Activated CD8-positive, alpha-beta memory T cell treated with anti-CD3 and anti-CD28 coated beads for 48 hours (primary cell): ENCODE data around the gene MROH2A.

Experiments used
- DNase-seq, 3 experiments: peaks; one replicate each; pipeline ENCODE4 v3.0.0-alpha.2; 2020; ENCODE audit warnings: low read depth in 2 of 3, low spot score in 2 of 3

MROH2A gene

DNA sequence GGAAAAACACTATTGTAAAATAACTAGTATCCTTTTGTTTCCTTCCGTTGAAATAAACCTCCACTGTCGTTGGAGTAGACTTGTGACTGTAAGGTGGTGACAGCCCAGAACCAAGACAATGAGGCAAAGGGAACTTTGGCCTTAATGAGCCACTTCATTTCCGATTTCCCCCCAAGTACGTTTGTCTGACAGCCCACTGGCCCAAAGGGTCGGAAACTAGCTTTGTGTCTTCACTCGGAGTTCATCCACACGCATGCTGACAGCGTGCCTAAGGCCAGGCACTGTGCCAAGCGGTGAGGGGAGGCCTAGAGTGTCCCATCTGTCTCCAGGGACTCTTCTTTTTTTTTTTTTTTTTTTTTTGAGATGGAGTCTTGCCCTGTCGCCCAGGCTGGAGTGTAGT, 55.2 kb downstream of the MROH2A start:
- no peak for DNase-seq

DNA sequence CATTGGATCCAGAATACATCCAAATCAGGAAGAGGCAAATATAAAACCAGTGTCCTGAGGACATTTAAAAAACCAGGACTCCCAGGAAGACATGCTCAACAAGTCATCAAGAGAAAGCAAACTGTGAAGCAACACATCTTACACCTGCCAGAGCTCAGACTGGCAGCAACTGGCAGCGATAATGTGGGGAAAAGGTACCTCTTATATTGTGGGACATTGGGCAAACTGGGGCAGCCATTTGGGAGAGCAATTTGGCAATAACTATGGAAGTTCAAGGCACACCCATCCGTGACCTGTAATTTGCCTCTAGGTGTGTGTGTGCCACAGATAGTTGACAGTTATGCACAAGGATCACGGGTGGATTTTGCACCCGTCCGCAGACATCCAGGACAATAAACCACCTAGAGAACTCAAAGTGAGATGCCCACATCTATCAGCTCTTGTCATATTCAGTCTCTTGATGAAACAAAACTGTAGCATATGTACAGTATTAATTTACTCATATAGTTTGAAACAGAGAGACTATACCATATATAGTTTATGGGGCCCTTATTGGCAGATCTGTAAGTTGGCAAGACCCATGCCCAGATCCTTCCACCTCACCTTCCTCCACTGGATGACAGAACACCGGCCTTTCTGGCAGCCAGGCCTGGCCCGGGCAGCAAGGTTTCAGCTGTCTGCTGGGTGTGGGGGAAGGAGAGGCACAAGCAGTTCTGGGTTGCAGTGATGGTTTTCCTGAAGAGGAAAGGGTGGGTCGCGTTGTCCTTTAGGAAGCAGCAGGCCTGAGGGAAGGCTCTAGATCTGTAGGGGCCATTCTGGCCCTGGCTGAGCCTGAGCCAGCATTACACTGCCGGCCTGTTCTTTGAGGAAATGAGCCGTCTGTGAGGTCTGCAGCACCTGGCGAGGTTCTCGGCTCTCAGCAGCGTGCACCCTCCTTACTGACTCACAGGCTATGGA, 57.4 kb downstream of the MROH2A start:
- no peak for DNase-seq

DNA sequence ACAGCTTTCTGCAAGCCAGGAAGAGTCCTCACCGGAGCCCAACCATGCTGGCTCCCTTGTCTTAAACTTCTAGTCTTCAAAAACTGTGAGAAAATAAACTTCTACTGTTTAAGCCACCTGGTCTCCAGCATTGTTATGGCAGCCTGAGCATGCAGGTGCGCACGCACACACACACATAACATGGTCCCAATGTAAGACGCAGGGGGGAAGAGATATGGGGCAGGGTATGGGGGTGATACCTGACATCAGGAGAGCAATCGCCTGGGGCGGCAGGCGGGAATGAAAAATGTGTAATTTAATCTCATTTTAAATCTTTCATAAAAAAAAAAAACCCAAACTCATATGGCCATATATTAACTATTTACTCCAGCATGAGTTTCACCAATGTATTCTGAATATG, 58.2 kb downstream of the MROH2A start:
- DNase-seq: no peak

DNA sequence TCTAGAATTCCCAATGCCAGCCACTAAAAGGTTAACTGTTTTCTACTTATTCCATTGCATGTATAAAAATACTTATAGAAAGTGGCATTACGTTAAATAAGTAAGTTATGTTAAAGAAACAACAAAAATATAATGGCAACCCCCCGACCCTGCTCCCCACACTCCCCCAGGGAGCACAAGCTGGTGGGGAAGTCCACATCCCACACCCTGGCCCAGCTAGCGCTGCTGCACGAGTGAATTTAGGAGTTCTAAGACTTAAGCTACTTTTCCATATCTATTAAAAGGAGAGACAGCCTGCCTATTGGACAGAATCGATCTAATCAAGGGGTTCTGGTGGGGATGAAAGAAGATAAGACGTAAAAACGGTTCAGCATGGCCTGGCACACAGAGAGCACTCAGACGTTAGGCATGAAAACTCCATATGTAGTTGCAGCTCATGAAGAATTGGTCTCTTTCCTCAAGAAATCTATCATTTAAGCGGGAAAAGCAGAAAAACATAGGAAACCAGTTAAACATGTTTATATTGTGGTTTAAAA, 59.6 kb downstream of the MROH2A start:
- DNase-seq: no peak

DNA sequence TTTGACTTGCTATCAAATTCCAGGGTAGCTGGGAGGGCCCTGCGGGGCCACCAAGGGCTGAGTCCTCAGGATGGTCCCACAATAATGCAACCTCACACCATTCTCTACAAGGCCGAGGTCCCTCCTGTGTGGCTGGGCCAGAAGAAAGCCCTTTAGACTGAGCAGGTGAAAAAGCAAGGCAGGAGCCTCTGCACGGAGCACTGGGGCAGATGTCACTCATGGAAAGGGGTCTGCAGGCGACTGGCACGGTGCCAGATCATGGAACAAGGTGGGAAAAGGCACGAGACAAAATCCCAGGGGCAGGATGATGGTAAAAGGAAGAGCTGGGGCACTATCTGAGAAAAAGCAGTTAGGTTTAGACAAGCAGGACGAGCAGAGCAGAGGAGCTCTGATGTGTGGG, 60.1 kb downstream of the MROH2A start:
- DNase-seq: no peak

DNA sequence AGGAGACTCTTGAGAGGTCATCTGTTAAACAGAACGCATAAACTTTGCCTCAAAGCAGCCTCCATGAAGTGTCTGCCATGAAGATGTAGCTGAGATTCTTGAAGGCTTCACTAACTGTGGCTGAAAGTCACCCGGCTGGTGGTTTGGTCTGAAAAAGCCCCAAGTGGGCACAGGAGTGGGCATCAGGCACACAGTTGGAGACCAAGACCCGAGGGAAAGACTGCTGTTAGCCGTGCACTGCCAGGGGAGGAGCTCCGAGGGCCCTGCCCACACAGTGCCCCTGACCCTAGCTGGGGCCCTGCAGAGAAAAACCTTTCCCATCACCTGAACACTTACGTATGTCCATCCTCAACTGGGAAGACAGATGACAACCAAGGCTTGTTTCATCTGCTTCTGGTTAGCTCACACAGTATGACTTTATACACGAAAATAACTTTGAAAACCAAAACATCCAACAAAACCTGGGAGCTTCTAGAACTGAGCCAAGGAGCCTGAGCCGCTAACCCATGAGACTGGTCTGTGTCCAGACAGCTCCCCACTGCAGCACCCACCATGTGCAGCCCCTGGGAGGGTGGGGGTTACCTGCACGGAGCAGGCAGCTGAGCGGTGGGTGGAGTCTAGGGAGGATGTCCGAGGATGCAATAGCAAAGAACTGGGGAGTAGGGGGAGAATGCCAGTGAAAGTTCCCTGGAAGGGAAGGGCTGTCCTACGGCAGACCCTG, 60.8 kb downstream of the MROH2A start:
- no peak for DNase-seq

DNA sequence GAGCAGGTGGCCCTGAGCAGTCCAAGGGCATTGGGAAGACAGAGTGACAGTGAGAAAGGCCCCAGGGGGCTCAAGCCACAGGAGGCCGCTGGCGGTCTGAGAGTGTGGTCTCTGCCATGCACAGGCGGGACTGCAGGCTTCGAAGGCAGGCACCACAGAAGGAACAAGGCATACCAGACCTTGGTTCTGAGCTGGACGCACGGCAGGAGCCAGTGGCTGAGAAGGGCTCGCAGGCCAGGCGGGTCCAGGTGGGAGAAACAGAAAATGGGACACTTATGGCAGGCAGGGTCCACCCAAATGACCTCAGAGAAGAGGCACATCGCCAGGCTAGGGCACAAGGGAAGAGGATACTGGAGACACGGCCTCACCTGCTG, 61.3 kb downstream of the MROH2A start:
- DNase-seq: no peak

DNA sequence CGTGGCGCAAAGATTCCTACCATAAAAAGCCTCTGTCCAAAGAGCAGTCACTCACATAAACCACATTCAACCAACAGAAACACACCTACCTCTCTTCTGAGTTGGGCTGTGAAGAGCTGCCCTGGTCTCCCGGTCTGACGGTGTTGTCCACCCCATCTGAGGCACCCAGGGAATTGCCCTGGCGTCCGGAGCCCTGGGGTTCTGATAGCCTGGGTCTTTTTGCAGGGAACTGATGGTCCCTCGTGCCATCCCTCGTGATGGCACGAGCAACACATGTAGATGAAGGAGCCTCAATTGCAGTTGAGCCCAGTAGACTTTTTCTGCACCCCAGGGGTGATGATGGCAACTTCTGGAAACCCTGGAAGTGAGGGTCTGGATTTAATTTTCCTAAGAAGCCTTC, 62.4 kb downstream of the MROH2A start:
- no peak for DNase-seq

DNA sequence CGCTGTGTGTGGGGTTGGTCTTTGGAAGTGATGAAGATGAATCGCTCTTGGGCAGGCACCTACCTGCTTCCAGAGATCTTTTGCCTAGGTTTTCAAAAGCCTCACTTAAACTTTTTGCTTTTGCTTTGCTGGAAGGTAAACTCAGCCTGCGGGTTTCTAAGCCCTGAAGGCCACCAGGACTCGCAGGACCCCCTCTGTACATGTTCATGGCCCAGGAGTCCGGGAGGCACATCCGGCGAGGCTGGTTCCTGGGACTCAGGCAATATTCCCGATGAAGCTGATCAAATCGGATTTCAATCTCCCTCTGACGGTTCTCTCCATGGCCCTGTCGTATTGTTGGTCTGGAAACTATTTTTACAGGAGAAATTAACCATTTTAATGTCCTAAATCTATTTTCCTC, 63.1 kb downstream of the MROH2A start:
- DNase-seq: no peak

DNA sequence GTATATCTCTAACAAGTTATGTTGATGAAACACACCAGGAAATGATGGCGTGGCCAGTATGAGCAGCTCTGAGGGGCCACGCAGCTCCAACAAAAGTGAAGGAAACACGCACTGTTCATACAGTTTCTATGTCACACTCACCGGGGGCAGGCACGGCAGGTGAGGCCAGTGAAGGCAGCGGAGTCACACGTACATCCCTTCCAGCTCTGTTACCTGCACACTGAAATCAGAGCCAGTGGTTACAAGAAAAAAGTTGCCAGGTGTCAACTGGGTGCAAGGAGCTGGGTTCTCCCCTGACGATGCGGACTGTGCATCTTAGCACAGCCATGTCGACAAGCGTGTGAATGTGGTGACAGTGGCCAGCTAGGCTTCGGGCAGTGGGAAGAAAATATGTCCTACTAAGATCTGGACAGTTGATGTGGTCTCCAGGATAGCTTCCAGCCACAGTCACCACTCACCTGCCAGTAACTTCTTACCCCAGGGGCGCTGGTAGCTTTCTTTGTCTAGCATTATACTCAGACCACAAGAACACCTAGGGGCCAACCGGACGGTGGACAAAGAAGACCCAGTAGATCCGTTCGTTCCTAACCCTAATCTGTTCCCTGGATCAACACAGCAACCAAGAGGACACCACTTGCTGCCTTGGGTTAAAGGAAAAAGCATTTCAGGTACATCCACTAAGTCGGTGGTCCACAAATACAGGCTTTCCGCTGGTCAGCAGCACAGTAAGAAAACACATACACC, 66.1 kb downstream of the MROH2A start:
- DNase-seq: no peak

DNA sequence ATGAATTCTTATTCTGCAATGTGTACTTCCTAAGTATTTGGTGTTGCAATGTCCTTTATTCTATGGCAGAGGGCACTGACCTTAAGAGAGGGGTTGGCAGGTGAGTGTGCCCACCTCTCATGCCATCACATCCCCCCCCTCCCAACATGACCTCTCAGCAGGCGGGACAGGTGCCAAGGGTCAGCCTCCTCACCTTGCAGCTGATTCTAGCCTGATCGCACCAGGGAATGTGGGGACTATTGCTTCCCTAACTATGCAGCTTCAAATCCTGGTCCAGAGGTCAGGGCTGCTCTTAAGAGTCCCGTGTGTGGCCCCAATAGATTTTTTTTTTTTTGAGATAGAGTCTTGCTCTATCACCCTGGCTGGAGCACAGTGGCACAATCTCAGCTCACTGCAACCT, 66.7 kb downstream of the MROH2A start:
- no peak for DNase-seq

DNA sequence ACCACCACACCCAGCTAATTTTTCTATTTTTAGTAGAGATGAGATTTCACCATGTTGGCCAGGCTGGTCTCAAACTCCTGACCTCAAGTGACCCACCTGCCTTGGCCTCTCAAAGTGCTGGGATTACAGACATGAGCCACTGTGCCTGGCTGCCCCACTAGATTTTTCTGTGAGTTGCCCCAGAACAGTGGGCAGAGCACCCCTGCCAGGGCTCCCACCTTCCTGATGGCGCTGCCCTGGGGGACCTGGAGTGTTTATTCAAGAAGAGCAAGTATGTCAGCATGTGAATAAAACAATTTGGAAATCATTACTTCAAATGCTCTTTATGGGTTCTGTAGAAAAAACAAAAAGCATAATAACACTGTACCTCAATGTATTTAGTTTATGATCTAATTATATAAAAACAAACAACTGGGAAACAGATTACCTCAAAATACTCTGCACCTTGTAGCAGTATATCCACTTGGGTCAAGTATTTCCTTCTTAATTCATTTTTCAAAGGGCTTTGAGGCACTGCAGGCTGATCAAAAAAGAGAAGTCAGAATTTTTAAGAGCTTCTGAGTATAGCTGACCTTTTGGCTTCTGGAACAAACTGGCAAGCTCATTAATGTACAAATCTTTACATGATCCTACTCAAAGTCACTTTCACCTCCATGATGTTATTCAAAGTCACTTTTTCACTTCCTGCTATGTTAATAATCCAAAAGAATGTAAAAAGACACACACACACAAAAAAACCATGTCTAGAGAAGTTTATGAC, 67.4 kb downstream of the MROH2A start:
- DNase-seq: no peak

DNA sequence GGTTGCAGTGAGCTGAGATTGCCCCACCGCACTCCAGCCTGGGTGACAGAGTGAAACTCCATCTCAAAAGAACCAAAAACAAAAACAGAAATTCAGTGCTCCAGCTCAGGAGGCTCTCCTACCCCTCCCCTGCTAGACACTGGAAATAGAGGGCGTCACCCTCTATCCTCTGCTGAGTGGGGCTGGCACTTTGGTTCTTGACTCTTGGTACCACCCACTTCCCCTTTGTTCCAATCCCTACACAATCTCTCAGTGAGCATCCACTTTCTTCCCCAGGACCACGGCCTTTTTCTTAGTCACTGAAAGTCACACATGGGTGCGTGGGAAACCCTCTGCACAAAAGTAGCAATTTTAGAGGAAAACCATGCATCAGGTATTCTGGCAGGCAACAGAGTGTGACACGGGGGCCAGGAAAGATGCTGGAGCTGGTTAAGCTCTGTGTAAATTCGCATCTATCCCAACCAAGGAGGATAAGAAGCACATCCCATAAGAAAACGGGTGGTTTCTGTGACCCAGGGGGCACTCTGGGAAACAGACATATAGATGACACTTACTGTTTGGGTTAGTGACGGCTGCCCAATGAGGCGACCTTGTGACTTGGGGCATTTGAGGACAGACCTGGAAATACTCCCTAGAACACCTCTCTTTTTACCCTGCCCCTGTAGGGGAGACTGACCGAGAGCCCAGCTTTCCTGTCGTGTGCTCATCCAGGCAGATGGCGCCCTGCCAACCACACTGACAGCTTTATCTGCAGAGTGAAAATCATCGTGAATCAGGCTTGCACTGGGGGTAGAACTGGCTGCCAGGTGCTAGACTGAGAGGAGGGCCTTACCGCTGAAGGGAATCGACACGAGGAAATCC, 68.5 kb downstream of the MROH2A start:
- DNase-seq: no peak

DNA sequence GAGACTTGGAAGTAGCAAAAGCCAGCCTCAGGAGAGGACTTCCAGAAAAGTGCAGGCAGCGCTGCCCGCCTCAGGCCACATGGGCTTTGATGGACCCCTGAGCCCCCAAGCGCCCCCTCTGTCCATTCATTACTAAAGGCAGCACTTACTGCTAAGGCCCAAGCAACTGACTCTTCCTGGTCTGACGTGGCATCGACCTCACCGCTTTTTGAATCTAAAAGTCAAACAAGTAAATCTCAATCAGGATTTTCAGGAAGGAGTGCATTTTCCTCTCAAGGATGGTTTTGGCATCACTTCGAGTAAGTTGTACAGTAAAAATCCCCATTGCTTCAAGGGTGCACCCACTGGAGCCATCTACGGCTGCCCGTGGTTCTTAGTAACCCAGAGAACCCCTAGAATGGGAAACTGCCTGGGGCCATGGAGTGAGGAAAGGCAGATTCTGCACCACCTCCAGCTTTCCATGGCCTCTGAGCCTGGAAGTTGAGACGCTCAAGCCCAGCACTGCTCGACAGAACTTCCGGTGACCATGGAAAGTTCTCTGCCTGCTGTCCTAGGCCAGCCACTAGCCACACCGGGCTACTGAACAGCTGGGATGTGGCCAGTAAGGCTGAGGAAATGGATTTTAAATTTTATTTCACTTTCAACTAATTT, 69.2 kb downstream of the MROH2A start:
- DNase-seq: no peak

DNA sequence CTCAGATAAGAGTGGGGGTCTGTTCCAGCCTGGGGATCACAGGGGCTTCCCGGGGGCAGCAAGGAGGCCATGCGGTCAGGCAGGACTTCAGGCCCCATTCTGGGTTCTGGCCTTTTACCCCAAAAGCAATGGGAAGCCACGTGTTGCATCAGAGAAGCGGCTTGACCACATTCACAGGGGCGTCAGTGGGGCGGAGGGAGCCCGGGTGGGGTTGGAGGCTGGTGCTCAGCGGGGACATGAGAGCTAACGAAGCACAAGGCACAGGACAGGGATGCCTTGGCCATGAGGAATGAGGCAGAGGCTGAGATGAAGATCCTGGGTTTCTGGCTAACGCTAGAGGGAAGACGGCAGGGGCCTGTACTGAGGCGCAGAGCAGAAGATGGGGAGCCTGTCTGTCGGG, 70.1 kb downstream of the MROH2A start:
- no peak for DNase-seq

DNA sequence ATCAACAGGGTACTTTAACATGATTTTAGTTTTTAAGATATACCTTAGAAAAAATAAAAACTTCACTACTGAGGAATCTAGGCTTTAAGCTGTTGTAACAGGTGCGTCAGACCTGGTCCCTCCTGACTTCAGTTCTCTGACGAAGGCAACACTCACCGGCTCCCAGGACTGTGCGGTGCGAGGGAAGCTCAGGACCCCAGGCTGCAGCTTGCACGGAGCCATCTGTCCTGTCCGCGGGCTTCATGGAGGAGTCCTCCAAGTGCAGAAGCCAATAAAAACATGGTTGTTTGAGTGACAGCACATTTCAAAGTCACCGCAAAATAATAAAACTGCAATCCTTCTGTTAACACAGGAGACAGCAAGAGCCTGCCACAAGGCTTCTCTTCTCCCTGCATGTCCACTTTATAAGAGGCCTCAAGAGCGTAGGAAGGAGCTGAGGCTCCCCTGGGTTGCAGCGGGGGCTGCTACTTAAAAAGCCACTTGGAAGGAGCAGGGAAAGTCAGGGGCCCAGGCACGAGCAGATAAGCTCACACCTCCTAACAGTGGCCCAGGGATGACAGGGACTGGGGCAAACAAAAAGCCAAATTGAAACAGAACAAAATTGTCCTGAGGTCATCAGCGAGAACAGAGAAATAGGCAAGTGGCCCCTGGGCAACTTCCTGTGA, 71.6 kb downstream of the MROH2A start:
- DNase-seq: no peak

DNA sequence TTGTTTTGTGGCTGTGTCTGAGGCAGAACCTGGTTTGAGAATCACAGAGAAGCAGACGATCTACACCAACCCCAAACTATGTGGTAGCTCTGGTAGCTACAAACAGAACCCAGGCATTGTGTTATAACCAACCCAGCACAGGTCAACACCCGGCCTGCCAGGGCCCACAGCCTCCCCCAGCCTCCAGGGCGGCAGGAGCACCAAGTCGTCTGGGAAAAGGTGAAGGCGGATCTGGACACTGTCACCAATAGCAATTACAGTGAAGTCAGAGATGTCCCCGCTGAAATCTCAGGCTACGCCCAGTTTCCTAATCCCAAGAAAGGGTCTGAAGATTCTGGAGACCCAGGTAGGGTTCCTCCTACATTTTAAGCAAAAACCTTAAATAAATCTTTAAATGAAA, 72.6 kb downstream of the MROH2A start:
- DNase-seq: no peak

DNA sequence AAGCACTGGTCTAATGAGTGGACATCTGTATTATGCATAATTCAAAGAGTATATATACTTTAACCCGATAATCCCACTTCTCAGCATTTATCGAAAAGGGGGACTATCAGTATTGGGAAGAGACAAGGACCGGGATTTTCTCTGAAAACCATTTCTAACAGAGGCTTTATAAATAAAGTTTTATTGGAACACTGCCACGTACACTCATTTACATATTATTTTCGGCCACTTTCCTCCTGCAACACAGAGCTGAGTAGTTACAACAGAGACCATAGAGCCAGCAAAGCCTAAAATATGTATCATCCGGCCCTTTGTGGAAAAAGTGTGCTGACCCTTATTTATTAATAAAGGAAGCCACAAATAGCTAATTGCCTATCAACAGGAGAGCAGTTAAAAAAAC, 73.0 kb downstream of the MROH2A start:
- DNase-seq: no peak

DNA sequence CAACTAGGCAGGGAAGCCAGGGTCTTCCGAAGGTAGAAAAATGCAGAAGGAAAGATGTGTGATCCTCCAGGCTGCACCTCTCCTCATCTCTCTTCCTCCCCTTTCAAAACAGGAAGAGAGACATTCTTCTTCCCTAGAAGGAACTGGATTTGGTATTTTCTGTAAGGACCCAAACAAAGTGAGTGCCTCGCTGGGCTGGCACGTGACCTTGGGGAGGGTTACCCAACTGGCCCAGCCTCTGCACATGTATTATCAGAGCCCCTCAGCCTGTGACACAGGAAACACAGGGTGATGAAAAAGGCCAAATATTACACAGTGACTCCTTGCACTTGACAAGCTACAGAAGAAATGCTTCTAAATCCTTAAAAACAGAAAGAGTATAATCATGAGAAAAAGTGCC, 73.9 kb downstream of the MROH2A start:
- DNase-seq: no peak
